PC-9 (cell line): ENCODE results near the gene STK36. TPM values are rescaled to one million over a fixed set of nuclear protein-coding genes. Genes with fewer than 3 reads are reported as not detected.
A peak's percentile ranks its signal among the peaks of the same experiment; 100 is the strongest.

Source experiments
- BruUV-seq: library from RNA; stranded (reverse); fragments of 400-500 nt; replicated peaks from 2 replicates; lab custom pipeline; 2021; lab: Mats Ljungman, UMichigan
- CTCF ChIA-PET: fragments of 300-600 bp; sonication (Branson Sonifier 250); formaldehyde crosslinking; loops from one replicate; lab custom pipeline; 2022; ENCODE audit warnings: antibody characterized with exemption; lab: Charles Lee
- POLR2A ChIA-PET: fragments of 300-600 bp; sonication (Branson Sonifier 250); formaldehyde crosslinking; loops from one replicate; lab custom pipeline; 2022; ENCODE audit warnings: antibody characterized with exemption; ENCODE audit not compliant: unreplicated experiment; lab: Charles Lee
- DNase-seq, 2 experiments: peaks; one replicate each; pipeline versions ENCODE4 v3.0.0 to v3.0.0-alpha.2; 2015 to 2022; ENCODE audit warnings: mixed read lengths in 1 of 2
- H2AFZ ChIP-seq: fragments of 200-600 bp; sonication (generic); 2 replicates; pipeline ENCODE4 v1.8.1; 2017; ENCODE audit warnings: antibody characterized with exemption
- H3F3A ChIP-seq: fragments of 200-600 bp; sonication (generic); 2 replicates; pipeline ENCODE4 v1.8.1; 2017; ENCODE audit warnings: antibody characterized with exemption, mild to moderate bottlenecking, low read depth; ENCODE audit not compliant: insufficient read depth
- H3K27ac ChIP-seq: fragments of 200-600 bp; sonication (generic); 2 replicates; pipeline ENCODE4 v1.6.1; 2016; ENCODE audit warnings: mixed run types
- H3K27me3 ChIP-seq: fragments of 200-600 bp; sonication (generic); 2 replicates; pipeline ENCODE4 v1.6.1; 2016; ENCODE audit warnings: low read depth, mixed run types; ENCODE audit not compliant: insufficient read depth
- H3K36me3 ChIP-seq: fragments of 200-600 bp; sonication (generic); 2 replicates; pipeline ENCODE4 v1.6.1; 2016; ENCODE audit warnings: low read depth, mixed run types
- H3K4me1 ChIP-seq: fragments of 200-600 bp; sonication (generic); replicated peaks from 2 replicates; pipeline ENCODE4 v1.6.1; 2016; ENCODE audit warnings: mixed run types; ENCODE audit not compliant: insufficient read depth
- H3K4me2 ChIP-seq: fragments of 200-600 bp; sonication (generic); 2 replicates; pipeline ENCODE4 v1.6.1; 2017; ENCODE audit warnings: mixed run types
- H3K4me3 ChIP-seq: fragments of 200-600 bp; sonication (generic); 2 replicates; pipeline ENCODE4 v1.6.1; 2016; ENCODE audit warnings: mixed run types
- H3K79me2 ChIP-seq: fragments of 200-600 bp; sonication (generic); 2 replicates; pipeline ENCODE4 v1.6.1; 2017; ENCODE audit warnings: low read depth, mixed run types
- H3K9me2 ChIP-seq: fragments of 200-600 bp; sonication (generic); 2 replicates; pipeline ENCODE4 v1.8.1; 2017; ENCODE audit warnings: mild to moderate bottlenecking; ENCODE audit not compliant: insufficient read depth
- H3K9me3 ChIP-seq: fragments of 200-600 bp; sonication (generic); 2 replicates; pipeline ENCODE4 v1.8.1; 2016; ENCODE audit warnings: low read depth; ENCODE audit not compliant: insufficient read depth
- H4K20me1 ChIP-seq: fragments of 200-600 bp; sonication (generic); 2 replicates; pipeline ENCODE4 v1.8.1; 2017; ENCODE audit not compliant: insufficient read depth
- EZH2 ChIP-seq: fragments of 200-600 bp; sonication (generic); IDR thresholded peaks from 2 replicates; pipeline ENCODE4 v1.8.0; 2017; ENCODE audit warnings: antibody characterized with exemption, low read depth
- intact Hi-C: fragments of 100-400 bp; cut with micrococcal nuclease; formaldehyde crosslinking; loops from one replicate; pipeline ENCODE4 v1.10.0; 2022; ENCODE audit not compliant: unreplicated experiment
- total RNA-seq: library from RNA; stranded (reverse); gene quantifications from 2 replicates; pipeline ENCODE4 v1.2.3, GENCODE V29; 2021
- TF ChIP-seq, protein P1 (sequence below): fragments of 200-600 bp; sonication (generic); conservative IDR thresholded peaks from 2 replicates; pipeline ENCODE4 v1.6.1; 2017; ENCODE audit warnings: mixed run types, antibody characterized with exemption, mild to moderate bottlenecking, moderate library complexity

STK36 gene
- total RNA-seq, 1 experiment from 2014 or later: 52.9 TPM

GRCh38 chr2:218711550-218711929, 39.7 kb downstream of the STK36 start:
- Histone ChIP-seq H4K20me1 (peaks cover 3% of the 10 kb centered on the region; the same call in 1 of the 2 replicates), H3K4me1 (peaks cover 14% of the 10 kb centered on the region), H3K36me3 (no peaks in the 10 kb centered on the region; the same call in 1 of the 2 replicates), H3F3A (no peaks in the 10 kb centered on the region), H3K27ac (peak overlapping the region; percentile 55), H3K9me2 (no peaks in the 10 kb centered on the region), H3K4me2 (peak overlapping the region; percentile 93), H2AFZ (peak overlapping the region; percentile 89), H3K4me3 (peak overlapping the region; percentile 95), H3K27me3 (no peaks in the 10 kb centered on the region), H3K79me2 (peaks cover 53% of the 10 kb centered on the region), H3K9me3 (no peaks in the 10 kb centered on the region)
- intact Hi-C loops: no loop called here
- ChIA-PET CTCF (interaction anchor here (1.2 kb wide), 1 partner anchor 52 kb away, joined by 6 read pairs; the partner anchor contains the start of genes BCS1L and ZNF142), POLR2A (interaction anchor here (0.7 kb wide), 4 partner anchors 10 to 977 kb away, joined by 3 to 4 read pairs (median 3); no protein-coding TSS in a partner anchor)
- no peak for TF ChIP-seq EZH2
- TF ChIP-seq, protein P1, sequence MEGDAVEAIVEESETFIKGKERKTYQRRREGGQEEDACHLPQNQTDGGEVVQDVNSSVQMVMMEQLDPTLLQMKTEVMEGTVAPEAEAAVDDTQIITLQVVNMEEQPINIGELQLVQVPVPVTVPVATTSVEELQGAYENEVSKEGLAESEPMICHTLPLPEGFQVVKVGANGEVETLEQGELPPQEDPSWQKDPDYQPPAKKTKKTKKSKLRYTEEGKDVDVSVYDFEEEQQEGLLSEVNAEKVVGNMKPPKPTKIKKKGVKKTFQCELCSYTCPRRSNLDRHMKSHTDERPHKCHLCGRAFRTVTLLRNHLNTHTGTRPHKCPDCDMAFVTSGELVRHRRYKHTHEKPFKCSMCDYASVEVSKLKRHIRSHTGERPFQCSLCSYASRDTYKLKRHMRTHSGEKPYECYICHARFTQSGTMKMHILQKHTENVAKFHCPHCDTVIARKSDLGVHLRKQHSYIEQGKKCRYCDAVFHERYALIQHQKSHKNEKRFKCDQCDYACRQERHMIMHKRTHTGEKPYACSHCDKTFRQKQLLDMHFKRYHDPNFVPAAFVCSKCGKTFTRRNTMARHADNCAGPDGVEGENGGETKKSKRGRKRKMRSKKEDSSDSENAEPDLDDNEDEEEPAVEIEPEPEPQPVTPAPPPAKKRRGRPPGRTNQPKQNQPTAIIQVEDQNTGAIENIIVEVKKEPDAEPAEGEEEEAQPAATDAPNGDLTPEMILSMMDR: no peak
- no TSS peak for BruUV-seq
- no peak for DNase-seq

DNA sequence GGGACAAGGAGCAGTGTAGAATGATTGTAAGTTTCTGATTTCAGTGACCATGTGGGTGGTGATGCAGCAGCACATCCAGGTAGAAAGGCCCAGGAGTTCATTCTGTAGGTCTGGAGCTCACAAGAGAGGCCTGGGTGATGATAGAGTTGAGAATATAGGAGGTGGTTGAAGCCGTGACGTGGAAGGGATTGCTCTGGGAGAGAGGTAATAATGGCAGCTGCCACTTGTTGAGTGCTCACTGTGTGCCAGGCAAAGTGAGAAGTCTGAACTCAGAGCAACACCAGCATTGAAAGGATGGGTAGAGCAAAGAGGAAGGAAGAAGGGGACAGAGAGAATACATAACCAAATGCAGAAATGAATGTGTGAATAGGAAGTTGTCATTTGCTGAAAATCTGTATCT, 42.0 kb downstream of the STK36 start:
- Histone ChIP-seq H4K20me1 (peaks cover 14% of the 10 kb centered on the region; the same call in 1 of the 2 replicates), H3F3A (peaks cover 17% of the 10 kb centered on the region), H3K9me2 (no peaks in the 10 kb centered on the region), H3K36me3 (peaks cover 7% of the 10 kb centered on the region), H3K79me2 (peaks cover 70% of the 10 kb centered on the region), H2AFZ (no peak overlapping the region), H3K4me2 (0 out of 2 replicates have a peak overlapping the region, but pooled peaks have one; percentile 5), H3K27ac (no peak overlapping the region), H3K4me3 (no peak overlapping the region), H3K9me3 (no peaks in the 10 kb centered on the region), H3K27me3 (no peaks in the 10 kb centered on the region), H3K4me1 (peaks cover 31% of the 10 kb centered on the region)
- BruUV-seq: no TSS peak
- TF ChIP-seq, protein P1: no peak
- TF ChIP-seq EZH2: no peak
- ChIA-PET POLR2A (no interaction called here), CTCF (interaction anchor here (0.6 kb wide), 2 partner anchors 9 to 1395 kb away, joined by 3 read pairs; no protein-coding TSS in a partner anchor)
- DNase-seq: no peak
- intact Hi-C loops: no loop called here

- no peak for DNase-seq
- no TSS peak for BruUV-seq
- Histone ChIP-seq H2AFZ (no peak overlapping the region), H3K4me3 (no peak overlapping the region), H3K9me2 (no peaks in the 10 kb centered on the region), H3K36me3 (peaks cover 7% of the 10 kb centered on the region), H3K4me1 (peaks cover 31% of the 10 kb centered on the region), H4K20me1 (peaks cover 19% of the 10 kb centered on the region; the same call in 1 of the 2 replicates), H3F3A (peaks cover 17% of the 10 kb centered on the region), H3K9me3 (no peaks in the 10 kb centered on the region), H3K27me3 (no peaks in the 10 kb centered on the region), H3K27ac (peak overlapping the region; percentile 81; the same call in 1 of the 2 replicates), H3K4me2 (no peak overlapping the region), H3K79me2 (peaks cover 89% of the 10 kb centered on the region)
- TF ChIP-seq EZH2: no peak
- TF ChIP-seq, protein P1: no peak
- intact Hi-C loops: no loop called here
- POLR2A ChIA-PET: no interaction called here
- CTCF ChIA-PET: no interaction called here
Measured at GRCh38 chr2:218716070-218716469, 44.2 kb downstream of the STK36 start.
